Activated CD8-positive, alpha-beta T cell treated with anti-CD3 and anti-CD28 coated beads, Interleukin-2, amount 10 ng/mL, durations not matched to agents 7 days and 5 days (primary cell): ENCODE data around the gene ITGA1. TPM values are rescaled to one million over a fixed set of nuclear protein-coding genes. Genes with fewer than 3 reads are reported as not detected.
"Not testable (repeated sequence)": the region's sequence is repeated elsewhere in the genome, so short reads cannot be mapped to it uniquely, and the experiment has no call there.

Experiments
- ATAC-seq: fragments of 150-1000 bp; cut with Tn5 transposase; one replicate; pipeline ENCODE4 v1.10.0; 2021; ENCODE audit warnings: moderate library complexity
- CTCF ChIA-PET: fragments of 350-600 bp; sonication (Branson Sonifier 250); formaldehyde crosslinking; loops from one replicate; lab custom pipeline; 2021; ENCODE audit warnings: antibody characterized with exemption; lab: Charles Lee
- POLR2A ChIA-PET: fragments of 350-600 bp; sonication (Branson Sonifier 250); formaldehyde crosslinking; loops from one replicate; lab custom pipeline; 2021; ENCODE audit warnings: antibody characterized with exemption; lab: Charles Lee
- DNase-seq: peaks from one replicate; pipeline ENCODE4 v3.0.0-alpha.2; 2020
- H3K27ac Mint-ChIP-seq: one replicate; pipeline ENCODE4 v1.8.0; 2021; ENCODE audit warnings: mild to moderate bottlenecking, mixed read lengths
- H3K27me3 Mint-ChIP-seq: one replicate; pipeline ENCODE4 v1.8.0; 2021; ENCODE audit warnings: low read depth, mixed read lengths
- H3K36me3 Mint-ChIP-seq: one replicate; pipeline ENCODE4 v1.8.0; 2021; ENCODE audit warnings: low read depth, mixed read lengths
- H3K4me1 Mint-ChIP-seq: one replicate; pipeline ENCODE4 v1.8.0; 2021; ENCODE audit warnings: low read depth, mixed read lengths
- H3K4me3 Mint-ChIP-seq: one replicate; pipeline ENCODE4 v1.8.0; 2021; ENCODE audit warnings: mild to moderate bottlenecking, mixed read lengths
- H3K9me3 Mint-ChIP-seq: one replicate; pipeline ENCODE4 v1.8.0; 2022; ENCODE audit warnings: mixed read lengths; ENCODE audit not compliant: insufficient read depth
- total RNA-seq, 2 experiments: library from RNA; stranded (reverse); gene quantifications; one replicate each; pipeline ENCODE4 v1.2.3, GENCODE V29; 2021

ITGA1 gene
- total RNA-seq, 2 experiments from 2014 or later: 18.0 to 19.2 TPM

- H3K4me3 Mint-ChIP-seq, H3K9me3 Mint-ChIP-seq, DNase-seq, H3K4me1 Mint-ChIP-seq, ATAC-seq, H3K27ac Mint-ChIP-seq, H3K36me3 Mint-ChIP-seq, H3K27me3 Mint-ChIP-seq, POLR2A ChIA-PET: not testable (repeated sequence)
- CTCF ChIA-PET: interaction anchor here (1.2 kb wide), 1 partner anchor 17 kb away, joined by 3 read pairs; no protein-coding TSS in a partner anchor
Measured at GRCh38 chr5:52865991-52866390, 78.3 kb downstream of the ITGA1 start.

- DNase-seq: no peak
- Mint-ChIP-seq H3K36me3 (no peaks in the 10 kb centered on the region), H3K27me3 (no peaks in the 10 kb centered on the region), H3K9me3 (no peaks in the 10 kb centered on the region), H3K4me1 (no peaks in the 10 kb centered on the region), H3K27ac (no peak overlapping the region), H3K4me3 (no peak overlapping the region)
- CTCF ChIA-PET: interaction anchor here (0.9 to 1.2 kb wide), 2 partner anchors 10 to 29 kb away, joined by 3 read pairs; no protein-coding TSS in a partner anchor
- POLR2A ChIA-PET: interaction anchor here (0.6 kb wide), 2 partner anchors 15 to 60 kb away, joined by 3 read pairs; no protein-coding TSS in a partner anchor
- no peak for ATAC-seq
Measured at GRCh38 chr5:52867809-52868208, 80.1 kb downstream of the ITGA1 start.

- no peak overlapping the region for H3K4me3 Mint-ChIP-seq
- H3K27me3 Mint-ChIP-seq: no peaks in the 10 kb centered on the region
- no peaks in the 10 kb centered on the region for H3K4me1 Mint-ChIP-seq
- no peaks in the 10 kb centered on the region for H3K9me3 Mint-ChIP-seq
- no peak for ATAC-seq
- POLR2A ChIA-PET: interaction anchor here (0.6 kb wide), 2 partner anchors 14 to 60 kb away, joined by 3 read pairs; no protein-coding TSS in a partner anchor
- CTCF ChIA-PET: interaction anchor here (0.9 to 1.2 kb wide), 2 partner anchors 10 to 30 kb away, joined by 3 read pairs; no protein-coding TSS in a partner anchor
- DNase-seq: no peak
- H3K36me3 Mint-ChIP-seq: no peaks in the 10 kb centered on the region
- no peak overlapping the region for H3K27ac Mint-ChIP-seq
Measured at GRCh38 chr5:52868417-52868816, 80.7 kb downstream of the ITGA1 start.

GRCh38 chr5:52869391-52869790 lies 81.7 kb downstream of the ITGA1 start:
- no peak overlapping the region for H3K27ac Mint-ChIP-seq
- no peaks in the 10 kb centered on the region for H3K9me3 Mint-ChIP-seq
- POLR2A ChIA-PET: no interaction called here
- DNase-seq: no peak
- no peaks in the 10 kb centered on the region for H3K27me3 Mint-ChIP-seq
- H3K4me3 Mint-ChIP-seq: no peak overlapping the region
- H3K36me3 Mint-ChIP-seq: peaks cover under 1% of the 10 kb centered on the region
- H3K4me1 Mint-ChIP-seq: no peaks in the 10 kb centered on the region
- CTCF ChIA-PET: no interaction called here
- ATAC-seq: no peak

GRCh38 chr5:52870448-52870847 lies 82.7 kb downstream of the ITGA1 start:
- H3K27me3 Mint-ChIP-seq: no peaks in the 10 kb centered on the region
- DNase-seq (no peak), ATAC-seq (no peak)
- no peak overlapping the region for H3K27ac Mint-ChIP-seq
- ChIA-PET CTCF (no interaction called here), POLR2A (no interaction called here)
- no peaks in the 10 kb centered on the region for H3K4me1 Mint-ChIP-seq
- no peak overlapping the region for H3K4me3 Mint-ChIP-seq
- no peaks in the 10 kb centered on the region for H3K9me3 Mint-ChIP-seq
- H3K36me3 Mint-ChIP-seq: peaks cover 2% of the 10 kb centered on the region

- POLR2A ChIA-PET: no interaction called here
- H3K9me3 Mint-ChIP-seq: no peaks in the 10 kb centered on the region
- H3K27ac Mint-ChIP-seq: no peak overlapping the region
- H3K27me3 Mint-ChIP-seq: no peaks in the 10 kb centered on the region
- CTCF ChIA-PET: interaction anchor here (0.6 kb wide), 1 partner anchor 1436 kb away, joined by 3 read pairs; no protein-coding TSS in a partner anchor
- ATAC-seq (no peak), DNase-seq (no peak)
- H3K36me3 Mint-ChIP-seq: peaks cover 6% of the 10 kb centered on the region
- no peaks in the 10 kb centered on the region for H3K4me1 Mint-ChIP-seq
- no peak overlapping the region for H3K4me3 Mint-ChIP-seq
Measured at GRCh38 chr5:52875827-52876226, 88.1 kb downstream of the ITGA1 start.

GRCh38 chr5:52876456-52876855 lies 88.7 kb downstream of the ITGA1 start:
- ChIA-PET CTCF (no interaction called here), POLR2A (no interaction called here)
- Mint-ChIP-seq H3K27ac (no peak overlapping the region), H3K4me3 (no peak overlapping the region), H3K9me3 (no peaks in the 10 kb centered on the region), H3K36me3 (peaks cover 6% of the 10 kb centered on the region), H3K4me1 (no peaks in the 10 kb centered on the region), H3K27me3 (no peaks in the 10 kb centered on the region)
- ATAC-seq: no peak
- DNase-seq: no peak

- Mint-ChIP-seq H3K36me3 (peaks cover 8% of the 10 kb centered on the region), H3K27me3 (no peaks in the 10 kb centered on the region), H3K27ac (no peak overlapping the region), H3K4me3 (no peak overlapping the region), H3K9me3 (no peaks in the 10 kb centered on the region), H3K4me1 (no peaks in the 10 kb centered on the region)
- CTCF ChIA-PET: no interaction called here
- DNase-seq (no peak), ATAC-seq (no peak)
- POLR2A ChIA-PET: no interaction called here
Measured at GRCh38 chr5:52878656-52879055, 90.9 kb downstream of the ITGA1 start.

GRCh38 chr5:52880541-52880940 lies 92.8 kb downstream of the ITGA1 start:
- H3K9me3 Mint-ChIP-seq: no peaks in the 10 kb centered on the region
- ChIA-PET POLR2A (no interaction called here), CTCF (no interaction called here)
- H3K27me3 Mint-ChIP-seq: no peaks in the 10 kb centered on the region
- H3K4me3 Mint-ChIP-seq: no peak overlapping the region
- H3K4me1 Mint-ChIP-seq: no peaks in the 10 kb centered on the region
- H3K27ac Mint-ChIP-seq: no peak overlapping the region
- peaks cover 6% of the 10 kb centered on the region for H3K36me3 Mint-ChIP-seq
- DNase-seq (no peak), ATAC-seq (no peak)

GRCh38 chr5:52881468-52881867 lies 93.8 kb downstream of the ITGA1 start:
- peaks cover 6% of the 10 kb centered on the region for H3K36me3 Mint-ChIP-seq
- CTCF ChIA-PET: no interaction called here
- H3K27me3 Mint-ChIP-seq: no peaks in the 10 kb centered on the region
- POLR2A ChIA-PET: no interaction called here
- no peak overlapping the region for H3K27ac Mint-ChIP-seq
- no peak overlapping the region for H3K4me3 Mint-ChIP-seq
- no peak for ATAC-seq
- no peak for DNase-seq
- H3K4me1 Mint-ChIP-seq: no peaks in the 10 kb centered on the region
- no peaks in the 10 kb centered on the region for H3K9me3 Mint-ChIP-seq

- Mint-ChIP-seq H3K9me3 (no peaks in the 10 kb centered on the region), H3K27ac (no peak overlapping the region), H3K27me3 (no peaks in the 10 kb centered on the region), H3K36me3 (peaks cover 7% of the 10 kb centered on the region), H3K4me3 (no peak overlapping the region), H3K4me1 (no peaks in the 10 kb centered on the region)
- ChIA-PET CTCF (no interaction called here), POLR2A (interaction anchor here (0.7 kb wide), 1 partner anchor 15 kb away, joined by 3 read pairs; no protein-coding TSS in a partner anchor)
- no peak for ATAC-seq
- no peak for DNase-seq
Measured at GRCh38 chr5:52883110-52883509, 95.4 kb downstream of the ITGA1 start.

GRCh38 chr5:52884453-52884852 lies 96.7 kb downstream of the ITGA1 start:
- Mint-ChIP-seq H3K4me1 (no peaks in the 10 kb centered on the region), H3K36me3 (peaks cover 7% of the 10 kb centered on the region), H3K9me3 (no peaks in the 10 kb centered on the region), H3K4me3 (no peak overlapping the region), H3K27me3 (no peaks in the 10 kb centered on the region), H3K27ac (no peak overlapping the region)
- ChIA-PET CTCF (no interaction called here), POLR2A (no interaction called here)
- DNase-seq (no peak), ATAC-seq (no peak)

- ATAC-seq (no peak), DNase-seq (no peak)
- CTCF ChIA-PET: no interaction called here
- Mint-ChIP-seq H3K27me3 (no peaks in the 10 kb centered on the region), H3K4me1 (no peaks in the 10 kb centered on the region), H3K9me3 (no peaks in the 10 kb centered on the region), H3K36me3 (peaks cover 7% of the 10 kb centered on the region), H3K4me3 (no peak overlapping the region), H3K27ac (no peak overlapping the region)
- POLR2A ChIA-PET: no interaction called here
Measured at GRCh38 chr5:52885614-52886013, 97.9 kb downstream of the ITGA1 start.
